ENCODE measurements around the gene FBXL7. TPM values are rescaled to one million over a fixed set of nuclear protein-coding genes. Genes with fewer than 3 reads are reported as not detected.

FBXL7 gene
- total RNA-seq, 1 experiment from 2014 or later = not detected

- no peaks in the 10 kb centered on the region for H3K27me3 ChIP-seq (ENCODE audit: control insufficient read depth, insufficient read depth, low read length)
- POLR2A ChIA-PET = no interaction called here
- H3K4me3 ChIP-seq (ENCODE audit: low read depth in 2 of 2, low read length in 2 of 2) = no peak overlapping the region
Measured at GRCh38 chr5:15711892-15712291, 211.9 kb downstream of the FBXL7 start.

DNA sequence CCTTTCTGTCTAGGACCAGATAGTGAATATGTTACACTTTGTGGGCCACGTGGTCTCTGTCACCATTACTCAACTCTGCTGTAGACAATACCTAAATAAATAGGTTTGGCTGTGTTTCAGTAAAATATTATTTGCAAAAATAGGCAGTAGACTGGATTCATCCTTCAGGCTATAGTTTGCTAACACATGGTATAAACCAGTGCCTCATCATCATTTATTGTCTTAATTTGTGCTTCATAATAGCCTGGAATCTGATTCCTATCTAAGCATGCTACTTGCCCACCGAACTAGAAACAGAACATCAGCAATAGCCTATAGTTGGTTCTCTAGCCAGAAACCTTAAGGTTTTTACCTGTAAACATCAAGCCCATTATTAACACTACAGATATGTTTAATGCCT lies 215.6 kb downstream of the FBXL7 start:
- no TSS peak for BruUV-seq (replicated peaks)
- TF ChIP-seq SIN3A (IDR thresholded peaks at IDR 0.05; ENCODE audit: borderline replicate concordance, insufficient read depth, low read depth, low read length) (no peak), POLR2AphosphoS5 (IDR thresholded peaks at IDR 0.05; ENCODE audit: low read depth, low read length) (no peak), TCF7L2 (IDR thresholded peaks at IDR 0.05; ENCODE audit: low read depth, low read length) (no peak)
- TF ChIP-seq, protein P1, sequence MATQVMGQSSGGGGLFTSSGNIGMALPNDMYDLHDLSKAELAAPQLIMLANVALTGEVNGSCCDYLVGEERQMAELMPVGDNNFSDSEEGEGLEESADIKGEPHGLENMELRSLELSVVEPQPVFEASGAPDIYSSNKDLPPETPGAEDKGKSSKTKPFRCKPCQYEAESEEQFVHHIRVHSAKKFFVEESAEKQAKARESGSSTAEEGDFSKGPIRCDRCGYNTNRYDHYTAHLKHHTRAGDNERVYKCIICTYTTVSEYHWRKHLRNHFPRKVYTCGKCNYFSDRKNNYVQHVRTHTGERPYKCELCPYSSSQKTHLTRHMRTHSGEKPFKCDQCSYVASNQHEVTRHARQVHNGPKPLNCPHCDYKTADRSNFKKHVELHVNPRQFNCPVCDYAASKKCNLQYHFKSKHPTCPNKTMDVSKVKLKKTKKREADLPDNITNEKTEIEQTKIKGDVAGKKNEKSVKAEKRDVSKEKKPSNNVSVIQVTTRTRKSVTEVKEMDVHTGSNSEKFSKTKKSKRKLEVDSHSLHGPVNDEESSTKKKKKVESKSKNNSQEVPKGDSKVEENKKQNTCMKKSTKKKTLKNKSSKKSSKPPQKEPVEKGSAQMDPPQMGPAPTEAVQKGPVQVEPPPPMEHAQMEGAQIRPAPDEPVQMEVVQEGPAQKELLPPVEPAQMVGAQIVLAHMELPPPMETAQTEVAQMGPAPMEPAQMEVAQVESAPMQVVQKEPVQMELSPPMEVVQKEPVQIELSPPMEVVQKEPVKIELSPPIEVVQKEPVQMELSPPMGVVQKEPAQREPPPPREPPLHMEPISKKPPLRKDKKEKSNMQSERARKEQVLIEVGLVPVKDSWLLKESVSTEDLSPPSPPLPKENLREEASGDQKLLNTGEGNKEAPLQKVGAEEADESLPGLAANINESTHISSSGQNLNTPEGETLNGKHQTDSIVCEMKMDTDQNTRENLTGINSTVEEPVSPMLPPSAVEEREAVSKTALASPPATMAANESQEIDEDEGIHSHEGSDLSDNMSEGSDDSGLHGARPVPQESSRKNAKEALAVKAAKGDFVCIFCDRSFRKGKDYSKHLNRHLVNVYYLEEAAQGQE (IDR thresholded peaks at IDR 0.05; ENCODE audit: insufficient read depth in 1 of 2, low read depth in 2 of 2, low read length in 1 of 2) = no peak
- TF ChIP-seq, protein P2, sequence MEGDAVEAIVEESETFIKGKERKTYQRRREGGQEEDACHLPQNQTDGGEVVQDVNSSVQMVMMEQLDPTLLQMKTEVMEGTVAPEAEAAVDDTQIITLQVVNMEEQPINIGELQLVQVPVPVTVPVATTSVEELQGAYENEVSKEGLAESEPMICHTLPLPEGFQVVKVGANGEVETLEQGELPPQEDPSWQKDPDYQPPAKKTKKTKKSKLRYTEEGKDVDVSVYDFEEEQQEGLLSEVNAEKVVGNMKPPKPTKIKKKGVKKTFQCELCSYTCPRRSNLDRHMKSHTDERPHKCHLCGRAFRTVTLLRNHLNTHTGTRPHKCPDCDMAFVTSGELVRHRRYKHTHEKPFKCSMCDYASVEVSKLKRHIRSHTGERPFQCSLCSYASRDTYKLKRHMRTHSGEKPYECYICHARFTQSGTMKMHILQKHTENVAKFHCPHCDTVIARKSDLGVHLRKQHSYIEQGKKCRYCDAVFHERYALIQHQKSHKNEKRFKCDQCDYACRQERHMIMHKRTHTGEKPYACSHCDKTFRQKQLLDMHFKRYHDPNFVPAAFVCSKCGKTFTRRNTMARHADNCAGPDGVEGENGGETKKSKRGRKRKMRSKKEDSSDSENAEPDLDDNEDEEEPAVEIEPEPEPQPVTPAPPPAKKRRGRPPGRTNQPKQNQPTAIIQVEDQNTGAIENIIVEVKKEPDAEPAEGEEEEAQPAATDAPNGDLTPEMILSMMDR (IDR thresholded peaks at IDR 0.05) = no peak
- CTCF ChIA-PET = no interaction called here

More at GRCh38 chr5:15711892-15712291, 211.9 kb downstream of the FBXL7 start:
- intact Hi-C loops (cut with micrococcal nuclease; ENCODE audit: unreplicated experiment) (no loop called here), in situ Hi-C loops (cut with HindIII; ENCODE audit: low pct_unique_long_range_greater_than_20kb, low sequenced_read_pairs) (no loop called here)
- Histone ChIP-seq H3K36me3 (ENCODE audit: control insufficient read depth, insufficient read depth, low read length) (no peaks in the 10 kb centered on the region), H3K4me1 (ENCODE audit: control insufficient read depth, insufficient read depth, low read length) (no peaks in the 10 kb centered on the region), H3K9me3 (ENCODE audit: control insufficient read depth, insufficient read depth, low read depth, low read length) (no peaks in the 10 kb centered on the region), H3K27ac (ENCODE audit: low read length) (no peak overlapping the region)
- BruUV-seq (replicated peaks) = no TSS peak
- TF ChIP-seq SIN3A (IDR thresholded peaks at IDR 0.05; ENCODE audit: borderline replicate concordance, insufficient read depth, low read depth, low read length) = no peak
- TF ChIP-seq, protein P2 (IDR thresholded peaks at IDR 0.05) = no peak
- TF ChIP-seq POLR2AphosphoS5 (IDR thresholded peaks at IDR 0.05; ENCODE audit: low read depth, low read length) = no peak
- no peak for TF ChIP-seq TCF7L2 (IDR thresholded peaks at IDR 0.05; ENCODE audit: low read depth, low read length)
- TF ChIP-seq, protein P1 (IDR thresholded peaks at IDR 0.05; ENCODE audit: insufficient read depth in 1 of 2, low read depth in 2 of 2, low read length in 1 of 2) = no peak
- CTCF ChIA-PET = no interaction called here
- ATAC-seq (no peak), DNase-seq (ENCODE audit: low read depth, low spot score) (no peak)

More for the DNA sequence above, 215.6 kb downstream of the FBXL7 start:
- ATAC-seq = no peak
- Histone ChIP-seq H3K9me3 (ENCODE audit: control insufficient read depth, insufficient read depth, low read depth, low read length) (no peaks in the 10 kb centered on the region), H3K27me3 (ENCODE audit: control insufficient read depth, insufficient read depth, low read length) (no peaks in the 10 kb centered on the region), H3K27ac (ENCODE audit: low read length) (no peak overlapping the region), H3K4me3 (ENCODE audit: low read depth in 2 of 2, low read length in 2 of 2) (no peak overlapping the region), H3K36me3 (ENCODE audit: control insufficient read depth, insufficient read depth, low read length) (no peaks in the 10 kb centered on the region), H3K4me1 (ENCODE audit: control insufficient read depth, insufficient read depth, low read length) (no peaks in the 10 kb centered on the region)
- in situ Hi-C loops (cut with HindIII; ENCODE audit: low pct_unique_long_range_greater_than_20kb, low sequenced_read_pairs) = no loop called here
- POLR2A ChIA-PET = no interaction called here
- intact Hi-C loops (cut with micrococcal nuclease; ENCODE audit: unreplicated experiment) = no loop called here
- DNase-seq (ENCODE audit: low read depth, low spot score) = no peak

Data from Panc1 (cell line).